CD4-positive, alpha-beta T cell (primary cell): Measurements from ENCODE around the gene PRKCA. TPM values are rescaled to one million over a fixed set of nuclear protein-coding genes. Genes with fewer than 3 reads are reported as not detected.

Experiments
- ATAC-seq: fragments of 200-7000 bp; cut with Tn5 transposase; one replicate; pipeline ENCODE4 v1.10.0; 2022; ENCODE audit warnings: mild to moderate bottlenecking; ENCODE audit not compliant: poor library complexity
- CTCF ChIA-PET: fragments of 350-600 bp; sonication (Branson Sonifier 250); formaldehyde crosslinking; loops from one replicate; lab custom pipeline; 2021; ENCODE audit warnings: antibody characterized with exemption, inconsistent platforms; lab: Charles Lee
- POLR2A ChIA-PET: fragments of 350-600 bp; sonication (Branson Sonifier 250); formaldehyde crosslinking; loops from one replicate; lab custom pipeline; 2021; ENCODE audit warnings: antibody characterized with exemption, inconsistent platforms; lab: Charles Lee
- DNase-seq, 14 experiments: peaks; one replicate each; pipeline ENCODE4 v3.0.0-alpha.2; 2013 to 2020; ENCODE audit warnings: mixed read lengths in 2 of 14
- H3K27ac ChIP-seq, 2 donors: one replicate each; pipeline versions ENCODE4 v1.5.1 to v1.7.0; 2013; ENCODE audit warnings: low read length in 2 of 2, low read depth in 1 of 2, mild to moderate bottlenecking in 1 of 2
- H3K27me3 ChIP-seq, 2 experiments: 1 replicate in 1 of 2; 2 replicates in 1 of 2; pipeline versions ENCODE4 v1.6.1 to v1.7.0; 2013; ENCODE audit warnings: low read length in 2 of 2, control low read depth in 1 of 2, mild to moderate bottlenecking in 1 of 2, moderate library complexity in 1 of 2; ENCODE audit not compliant: insufficient read depth in 2 of 2, control insufficient read depth in 1 of 2
- H3K36me3 ChIP-seq: one replicate; pipeline ENCODE4 v1.6.1; 2013; ENCODE audit warnings: low read length, control low read depth; ENCODE audit not compliant: insufficient read depth
- H3K4me1 ChIP-seq: one replicate; pipeline ENCODE4 v1.6.1; 2013; ENCODE audit warnings: low read length, control low read depth; ENCODE audit not compliant: insufficient read depth
- H3K4me3 ChIP-seq: one replicate; pipeline ENCODE4 v1.5.1; 2013; ENCODE audit warnings: mild to moderate bottlenecking, low read length, moderate library complexity
- H3K9me3 ChIP-seq, 2 experiments: 1 replicate in 1 of 2; 2 replicates in 1 of 2; pipeline versions ENCODE4 v1.6.1 to v1.7.0; 2013; ENCODE audit warnings: low read length in 2 of 2, mild to moderate bottlenecking in 2 of 2, control low read depth in 1 of 2, moderate library complexity in 1 of 2; ENCODE audit not compliant: control insufficient read depth in 1 of 2, insufficient read depth in 1 of 2
- H3K27ac Mint-ChIP-seq: one replicate; pipeline ENCODE4 v1.8.0; 2020; ENCODE audit warnings: mixed read lengths
- H3K27me3 Mint-ChIP-seq: one replicate; pipeline ENCODE4 v1.8.0; 2021; ENCODE audit warnings: mixed read lengths
- H3K36me3 Mint-ChIP-seq: one replicate; pipeline ENCODE4 v1.8.0; 2021; ENCODE audit warnings: low read depth, mixed read lengths
- H3K4me1 Mint-ChIP-seq: one replicate; pipeline ENCODE4 v1.8.0; 2021; ENCODE audit warnings: low read depth, mixed read lengths
- H3K4me3 Mint-ChIP-seq: one replicate; pipeline ENCODE4 v1.8.0; 2020; ENCODE audit warnings: mild to moderate bottlenecking, mixed read lengths
- H3K9me3 Mint-ChIP-seq: one replicate; pipeline ENCODE4 v1.8.0; 2020; ENCODE audit warnings: mixed read lengths
- CTCF ChIP-seq: fragments of 200-600 bp; IDR thresholded peaks from one replicate; pipeline ENCODE4 v1.8.0; 2022; ENCODE audit warnings: antibody characterized with exemption, mild to moderate bottlenecking
- intact Hi-C, 2 experiments: fragments of 100-400 bp; cut with DNase I in 1 of 2; cut with micrococcal nuclease in 1 of 2; formaldehyde crosslinking; loops; one replicate each; pipeline versions ENCODE4 v1.15.1 to v1.9.0; 2023 to 2025; cut with DNase I, micrococcal nuclease
- total RNA-seq, 174 experiments: library from RNA in 2 of 174; stranded (reverse) in 2 of 174; gene quantifications; one replicate each; pipeline ENCODE4 v1.2.3 and lab custom pipeline; 2021 to 2026

PRKCA gene
- total RNA-seq, 2 experiments from 2014 or later = 84.8 to 88.6 TPM

DNA sequence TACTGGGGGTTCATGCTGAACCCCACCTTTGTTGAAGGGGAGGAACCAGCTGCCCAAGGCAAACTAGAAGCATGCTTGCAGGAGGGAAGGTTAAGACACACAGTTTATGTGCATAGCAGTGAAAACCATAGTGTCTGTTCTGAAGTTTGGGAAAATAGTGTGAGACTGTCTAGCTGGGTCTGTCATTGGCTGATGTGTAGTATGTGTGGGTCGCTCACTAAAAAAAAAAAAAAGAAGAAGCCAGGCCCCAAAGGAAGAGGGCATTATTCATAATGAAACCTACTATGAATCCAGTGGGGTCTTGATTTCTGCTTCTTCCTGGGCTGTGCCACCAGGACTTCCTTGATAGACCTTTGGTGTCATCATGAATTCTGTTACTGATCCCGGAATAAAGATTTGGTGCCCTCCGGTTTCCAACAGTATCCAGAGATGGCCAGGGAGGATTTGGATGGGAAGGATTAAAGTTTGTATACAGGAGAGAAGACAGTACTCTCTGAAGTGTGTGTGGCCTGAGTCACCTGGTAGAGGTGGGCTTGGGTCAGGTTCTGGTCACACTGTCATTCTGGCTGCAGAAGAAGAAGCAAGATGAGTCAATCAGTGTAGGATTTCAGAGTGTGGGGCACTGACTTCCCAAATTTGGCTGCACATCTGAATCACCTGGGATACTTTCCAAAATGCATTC, 220.3 kb downstream of the PRKCA start:
- Mint-ChIP-seq H3K36me3 (peaks cover 66% of the 10 kb centered on the region), H3K4me3 (no peak overlapping the region), H3K27ac (no peak overlapping the region), H3K4me1 (peaks cover 71% of the 10 kb centered on the region), H3K9me3 (peaks cover 3% of the 10 kb centered on the region), H3K27me3 (no peaks in the 10 kb centered on the region)
- Histone ChIP-seq H3K36me3 (peaks cover 6% of the 10 kb centered on the region), H3K4me1 (peaks cover 9% of the 10 kb centered on the region), H3K4me3 (no peak overlapping the region), H3K27me3 (no peaks in the 10 kb centered on the region), H3K27ac (no peak overlapping the region), H3K9me3 (no peaks in the 10 kb centered on the region)
- ChIA-PET CTCF (interaction anchor here (1.0 kb wide), 1 partner anchor 323 kb away, joined by 3 read pairs; no protein-coding TSS in a partner anchor), POLR2A (no interaction called here)
- DNase-seq (no peak), ATAC-seq (no peak)
- intact Hi-C loops = no loop called here
- no peak for TF ChIP-seq CTCF

- no peak for DNase-seq
- H3K36me3 ChIP-seq = peaks cover 6% of the 10 kb centered on the region
- H3K27me3 ChIP-seq = no peaks in the 10 kb centered on the region
- H3K27ac ChIP-seq = no peak overlapping the region
- peaks cover 9% of the 10 kb centered on the region for H3K4me1 ChIP-seq
- Mint-ChIP-seq H3K4me3 (no peak overlapping the region), H3K27ac (no peak overlapping the region), H3K27me3 (no peaks in the 10 kb centered on the region), H3K36me3 (peaks cover 71% of the 10 kb centered on the region), H3K9me3 (peaks cover 3% of the 10 kb centered on the region), H3K4me1 (peaks cover 72% of the 10 kb centered on the region)
- ChIA-PET POLR2A (no interaction called here), CTCF (no interaction called here)
- intact Hi-C loops = no loop called here
- no peaks in the 10 kb centered on the region for H3K9me3 ChIP-seq
- TF ChIP-seq CTCF = no peak
- no peak overlapping the region for H3K4me3 ChIP-seq
- ATAC-seq = no peak
These were observed 221.2 kb downstream of the PRKCA start for GRCh38 chr17:66523378-66524200.

- ATAC-seq (no peak), DNase-seq (no peak)
- H3K27me3 Mint-ChIP-seq = no peaks in the 10 kb centered on the region
- H3K4me1 ChIP-seq = peaks cover 9% of the 10 kb centered on the region
- no peak overlapping the region for H3K4me3 ChIP-seq
- no peak for TF ChIP-seq CTCF
- no peak overlapping the region for H3K27ac Mint-ChIP-seq
- peaks cover 72% of the 10 kb centered on the region for H3K4me1 Mint-ChIP-seq
- no peaks in the 10 kb centered on the region for H3K27me3 ChIP-seq
- CTCF ChIA-PET = no interaction called here
- POLR2A ChIA-PET = no interaction called here
- peaks cover 6% of the 10 kb centered on the region for H3K36me3 ChIP-seq
- H3K9me3 Mint-ChIP-seq = peaks cover 3% of the 10 kb centered on the region
- no peaks in the 10 kb centered on the region for H3K9me3 ChIP-seq
- no peak overlapping the region for H3K27ac ChIP-seq
- no peak overlapping the region for H3K4me3 Mint-ChIP-seq
- H3K36me3 Mint-ChIP-seq = peaks cover 75% of the 10 kb centered on the region
- intact Hi-C loops = no loop called here
These were observed 222.5 kb downstream of the PRKCA start for GRCh38 chr17:66524877-66525276.
